OCI-LY1 (cell line): ENCODE measurements around the gene DDIT4.

Source experiments
- EZH2 ChIP-seq: fragments of 200-600 bp; sonication (generic), shearing (Covaris generic); IDR thresholded peaks from 2 replicates; pipeline ENCODE4 v1.8.0; 2017; ENCODE audit warnings: borderline replicate concordance, mixed run types, mild to moderate bottlenecking, antibody characterized with exemption, low read length, moderate library complexity, mixed read lengths
- TF ChIP-seq, protein P1 (sequence below): fragments of 200-600 bp; sonication (generic), shearing (Covaris generic); IDR thresholded peaks from 2 replicates; pipeline ENCODE4 v1.5.1; 2017; ENCODE audit warnings: mild to moderate bottlenecking, antibody characterized with exemption, low read length, moderate library complexity, mixed read lengths

DNA sequence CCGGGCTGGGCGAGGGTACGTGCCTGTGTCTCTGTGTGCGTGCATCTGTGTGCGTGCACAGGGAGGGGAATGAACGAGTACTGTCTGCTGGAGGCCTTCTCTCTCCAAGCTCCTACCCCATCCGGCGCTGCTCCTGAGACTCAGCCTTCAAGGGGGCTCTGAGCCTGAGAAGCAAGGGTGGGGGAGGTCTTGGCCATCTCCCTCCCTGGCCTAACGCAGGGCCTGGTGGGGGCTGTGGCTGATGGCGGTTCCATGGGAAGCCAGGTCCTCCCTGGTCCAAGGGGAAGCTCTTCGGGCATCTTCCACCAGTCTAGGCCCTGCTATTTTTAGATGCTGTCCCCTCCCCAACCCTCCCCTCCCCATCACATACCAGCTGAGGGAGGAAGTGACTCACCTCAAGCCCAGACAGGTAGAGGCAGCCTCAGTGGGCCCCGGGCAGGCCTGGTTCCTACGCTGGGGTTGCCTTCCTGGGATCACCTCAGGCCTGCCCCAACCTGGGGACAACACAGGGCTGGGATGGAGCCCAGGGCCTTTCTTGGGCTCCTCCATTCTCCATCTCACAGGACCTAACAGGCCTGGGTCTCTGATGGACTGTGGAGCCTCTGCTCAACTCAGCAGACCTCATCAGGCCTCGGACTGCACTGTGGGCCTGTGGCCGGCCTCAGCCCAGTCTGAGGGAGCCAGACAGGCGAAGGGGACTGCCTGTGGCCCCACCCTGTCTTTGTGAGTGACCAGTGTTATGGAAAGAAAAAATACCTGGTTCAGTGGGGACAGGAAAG lies 48.7 kb downstream of the DDIT4 start:
- TF ChIP-seq, protein P1, sequence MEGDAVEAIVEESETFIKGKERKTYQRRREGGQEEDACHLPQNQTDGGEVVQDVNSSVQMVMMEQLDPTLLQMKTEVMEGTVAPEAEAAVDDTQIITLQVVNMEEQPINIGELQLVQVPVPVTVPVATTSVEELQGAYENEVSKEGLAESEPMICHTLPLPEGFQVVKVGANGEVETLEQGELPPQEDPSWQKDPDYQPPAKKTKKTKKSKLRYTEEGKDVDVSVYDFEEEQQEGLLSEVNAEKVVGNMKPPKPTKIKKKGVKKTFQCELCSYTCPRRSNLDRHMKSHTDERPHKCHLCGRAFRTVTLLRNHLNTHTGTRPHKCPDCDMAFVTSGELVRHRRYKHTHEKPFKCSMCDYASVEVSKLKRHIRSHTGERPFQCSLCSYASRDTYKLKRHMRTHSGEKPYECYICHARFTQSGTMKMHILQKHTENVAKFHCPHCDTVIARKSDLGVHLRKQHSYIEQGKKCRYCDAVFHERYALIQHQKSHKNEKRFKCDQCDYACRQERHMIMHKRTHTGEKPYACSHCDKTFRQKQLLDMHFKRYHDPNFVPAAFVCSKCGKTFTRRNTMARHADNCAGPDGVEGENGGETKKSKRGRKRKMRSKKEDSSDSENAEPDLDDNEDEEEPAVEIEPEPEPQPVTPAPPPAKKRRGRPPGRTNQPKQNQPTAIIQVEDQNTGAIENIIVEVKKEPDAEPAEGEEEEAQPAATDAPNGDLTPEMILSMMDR = no peak
- TF ChIP-seq EZH2 = no peak
